NCI-H82 (cell line): Measurements from ENCODE around the gene SERPINH1.
"Not testable (repeated sequence)": the region's sequence is repeated elsewhere in the genome, so short reads cannot be mapped to it uniquely, and the experiment has no call there.

Experiments used
- DNase-seq: peaks from one replicate; lab custom pipeline; 2025; lab: John Stamatoyannopoulos, UW

SERPINH1 gene

GRCh38 chr11:75574698-75575602 is 12.9 kb downstream of the SERPINH1 start:
- DNase-seq = no peak

GRCh38 chr11:75576017-75576416 is 14.0 kb downstream of the SERPINH1 start:
- peak; percentile 24 for DNase-seq

GRCh38 chr11:75576499-75576918 is 14.5 kb downstream of the SERPINH1 start:
- no peak for DNase-seq

GRCh38 chr11:75577207-75577606 is 15.2 kb downstream of the SERPINH1 start:
- peak; percentile 51 for DNase-seq

GRCh38 chr11:75578977-75579376 is 16.9 kb downstream of the SERPINH1 start:
- no peak for DNase-seq

- DNase-seq = no peak
Observed at GRCh38 chr11:75579841-75580240, 17.8 kb downstream of the SERPINH1 start.

- no peak for DNase-seq
Observed at GRCh38 chr11:75582506-75582894, 20.4 kb downstream of the SERPINH1 start.

GRCh38 chr11:75582895-75583717 is 21.1 kb downstream of the SERPINH1 start:
- DNase-seq = peak; percentile 76

GRCh38 chr11:75583718-75584658 is 21.9 kb downstream of the SERPINH1 start:
- peak; percentile 54 for DNase-seq

GRCh38 chr11:75584659-75585292 is 22.7 kb downstream of the SERPINH1 start:
- not testable (repeated sequence) for DNase-seq

GRCh38 chr11:75585293-75585670 is 23.2 kb downstream of the SERPINH1 start:
- DNase-seq = no peak

GRCh38 chr11:75586395-75586794 is 24.3 kb downstream of the SERPINH1 start:
- peak; percentile 15 for DNase-seq

GRCh38 chr11:75588051-75588481 is 26.0 kb downstream of the SERPINH1 start:
- DNase-seq = no peak

- no peak for DNase-seq
Observed at GRCh38 chr11:75589051-75589450, 27.0 kb downstream of the SERPINH1 start.

- DNase-seq = no peak
Observed at GRCh38 chr11:75589933-75590332, 27.9 kb downstream of the SERPINH1 start.

- DNase-seq = no peak
Observed at GRCh38 chr11:75591371-75591770, 29.3 kb downstream of the SERPINH1 start.

GRCh38 chr11:75591966-75592365 is 29.9 kb downstream of the SERPINH1 start:
- DNase-seq = no peak

- DNase-seq = no peak
Observed at GRCh38 chr11:75592715-75593114, 30.7 kb downstream of the SERPINH1 start.

- DNase-seq = no peak
Observed at GRCh38 chr11:75593286-75593915, 31.3 kb downstream of the SERPINH1 start.

GRCh38 chr11:75594211-75594610 is 32.2 kb downstream of the SERPINH1 start:
- DNase-seq = no peak

- no peak for DNase-seq
Observed at GRCh38 chr11:75595429-75595828, 33.4 kb downstream of the SERPINH1 start.
